ENCODE data around the gene DMKN.

The DMKN gene

DNA sequence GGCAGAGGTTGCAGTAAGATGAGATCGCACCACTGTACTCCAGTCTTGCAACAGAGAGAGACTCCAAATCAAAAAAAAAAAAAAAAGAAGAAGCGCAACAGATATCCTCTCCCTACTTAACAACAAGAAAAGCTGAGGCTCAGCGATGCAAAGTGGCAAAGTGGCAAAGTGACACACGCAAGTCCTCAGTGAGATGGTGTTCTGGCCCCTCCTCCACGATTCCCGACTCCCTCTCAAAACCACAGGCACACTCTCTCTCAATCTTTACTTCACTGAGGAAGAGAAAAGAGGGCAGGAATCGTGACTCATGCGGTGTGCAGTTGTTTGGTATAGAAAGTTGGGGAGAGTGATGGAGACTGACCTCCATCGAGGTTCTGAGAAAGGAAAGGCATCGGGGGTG, 52.8 kb downstream of the DMKN start:
- ATAC-seq (ENCODE audit: low read depth) (no peak), DNase-seq (ENCODE audit: low spot score) (no peak)
- Histone ChIP-seq H3K9me3 (ENCODE audit: severe bottlenecking) (no peaks in the 10 kb centered on the region), H3K4me3 (ENCODE audit: severe bottlenecking) (no peak overlapping the region), H3K27me3 (ENCODE audit: insufficient read depth, poor library complexity, severe bottlenecking) (no peaks in the 10 kb centered on the region), H3K27ac (ENCODE audit: poor library complexity, severe bottlenecking) (no peak overlapping the region), H3K36me3 (ENCODE audit: low read depth) (no peaks in the 10 kb centered on the region), H3K4me1 (ENCODE audit: insufficient read depth, poor library complexity, severe bottlenecking) (no peaks in the 10 kb centered on the region)
- TF ChIP-seq, protein P1, sequence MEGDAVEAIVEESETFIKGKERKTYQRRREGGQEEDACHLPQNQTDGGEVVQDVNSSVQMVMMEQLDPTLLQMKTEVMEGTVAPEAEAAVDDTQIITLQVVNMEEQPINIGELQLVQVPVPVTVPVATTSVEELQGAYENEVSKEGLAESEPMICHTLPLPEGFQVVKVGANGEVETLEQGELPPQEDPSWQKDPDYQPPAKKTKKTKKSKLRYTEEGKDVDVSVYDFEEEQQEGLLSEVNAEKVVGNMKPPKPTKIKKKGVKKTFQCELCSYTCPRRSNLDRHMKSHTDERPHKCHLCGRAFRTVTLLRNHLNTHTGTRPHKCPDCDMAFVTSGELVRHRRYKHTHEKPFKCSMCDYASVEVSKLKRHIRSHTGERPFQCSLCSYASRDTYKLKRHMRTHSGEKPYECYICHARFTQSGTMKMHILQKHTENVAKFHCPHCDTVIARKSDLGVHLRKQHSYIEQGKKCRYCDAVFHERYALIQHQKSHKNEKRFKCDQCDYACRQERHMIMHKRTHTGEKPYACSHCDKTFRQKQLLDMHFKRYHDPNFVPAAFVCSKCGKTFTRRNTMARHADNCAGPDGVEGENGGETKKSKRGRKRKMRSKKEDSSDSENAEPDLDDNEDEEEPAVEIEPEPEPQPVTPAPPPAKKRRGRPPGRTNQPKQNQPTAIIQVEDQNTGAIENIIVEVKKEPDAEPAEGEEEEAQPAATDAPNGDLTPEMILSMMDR (IDR thresholded peaks at IDR 0.05; ENCODE audit: poor library complexity, severe bottlenecking): no peak

DNA sequence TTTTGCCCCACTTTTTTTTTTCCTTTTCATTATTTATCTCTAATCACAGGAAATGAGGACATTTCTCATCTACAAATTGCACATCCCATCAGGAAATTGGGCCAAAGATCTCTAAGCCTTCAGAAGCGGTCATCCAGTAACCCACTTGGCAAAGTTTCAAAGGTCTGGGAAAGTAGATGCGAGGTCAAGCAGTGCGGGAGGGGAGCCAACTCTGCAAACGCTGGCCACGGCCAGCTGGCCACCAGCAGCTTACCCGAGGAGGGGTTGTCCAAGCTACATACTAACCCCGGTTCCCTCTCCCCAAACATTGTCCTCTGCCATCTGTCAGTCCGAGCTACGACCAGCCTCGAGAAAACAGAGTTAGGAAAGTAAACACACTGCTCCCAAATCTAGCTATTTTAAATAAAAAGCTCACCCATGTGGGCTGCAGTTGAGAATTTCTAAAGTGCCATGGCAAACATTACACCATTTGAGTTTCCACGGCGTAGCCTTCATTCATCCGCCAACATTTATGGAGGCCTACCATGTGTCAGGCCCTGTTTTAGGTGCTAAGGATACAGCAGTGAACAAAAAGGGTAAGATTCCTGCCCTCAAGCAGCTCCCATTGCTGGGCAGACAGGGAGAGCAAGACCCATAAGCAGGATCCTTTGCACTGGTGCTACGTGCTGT, 53.9 kb downstream of the DMKN start:
- Histone ChIP-seq H3K9me3 (ENCODE audit: severe bottlenecking) (no peaks in the 10 kb centered on the region), H3K4me1 (ENCODE audit: insufficient read depth, poor library complexity, severe bottlenecking) (no peaks in the 10 kb centered on the region), H3K36me3 (ENCODE audit: low read depth) (no peaks in the 10 kb centered on the region), H3K4me3 (ENCODE audit: severe bottlenecking) (no peak overlapping the region), H3K27me3 (ENCODE audit: insufficient read depth, poor library complexity, severe bottlenecking) (no peaks in the 10 kb centered on the region), H3K27ac (ENCODE audit: poor library complexity, severe bottlenecking) (no peak overlapping the region)
- no peak for DNase-seq (ENCODE audit: low spot score)
- TF ChIP-seq, protein P1 (IDR thresholded peaks at IDR 0.05; ENCODE audit: poor library complexity, severe bottlenecking): no peak
- ATAC-seq (ENCODE audit: low read depth): no peak

DNA sequence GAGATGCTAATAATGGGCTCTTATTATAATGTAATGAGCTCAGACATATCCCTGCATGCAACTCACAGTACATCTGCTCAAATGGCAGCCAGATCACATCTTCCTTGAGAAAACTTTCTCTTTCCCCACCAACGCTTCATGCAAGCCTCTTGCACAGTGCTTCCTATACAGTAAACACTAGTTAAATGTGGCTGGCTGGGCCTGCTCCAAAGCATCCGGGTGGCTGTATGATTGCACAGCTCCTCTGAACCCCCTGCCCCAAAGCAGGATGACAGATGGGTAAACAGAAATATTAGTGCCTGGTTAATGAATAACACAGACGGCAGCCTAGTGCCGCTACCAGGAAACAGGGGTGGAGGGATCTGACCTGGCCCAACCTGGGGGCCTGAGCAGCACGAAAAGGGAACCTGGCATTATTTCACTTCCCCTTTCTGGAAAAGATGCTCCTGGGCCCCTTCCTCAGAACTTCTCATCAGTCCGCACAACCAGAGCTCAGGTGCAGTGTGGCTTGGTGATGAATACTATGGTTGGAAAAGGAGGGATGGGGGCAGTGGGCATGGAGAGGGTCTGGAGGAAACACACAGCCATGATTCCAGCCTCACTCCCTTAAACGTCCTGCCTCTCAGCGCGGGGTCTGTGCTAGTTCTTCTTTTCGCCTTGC, 54.6 kb downstream of the DMKN start:
- no peaks in the 10 kb centered on the region for H3K9me3 ChIP-seq (ENCODE audit: severe bottlenecking)
- H3K27me3 ChIP-seq (ENCODE audit: insufficient read depth, poor library complexity, severe bottlenecking): no peaks in the 10 kb centered on the region
- ATAC-seq (ENCODE audit: low read depth): no peak
- TF ChIP-seq, protein P1 (IDR thresholded peaks at IDR 0.05; ENCODE audit: poor library complexity, severe bottlenecking): no peak
- no peak overlapping the region for H3K27ac ChIP-seq (ENCODE audit: poor library complexity, severe bottlenecking)
- H3K36me3 ChIP-seq (ENCODE audit: low read depth): no peaks in the 10 kb centered on the region
- no peak for DNase-seq (ENCODE audit: low spot score)
- H3K4me3 ChIP-seq (ENCODE audit: severe bottlenecking): no peak overlapping the region
- H3K4me1 ChIP-seq (ENCODE audit: insufficient read depth, poor library complexity, severe bottlenecking): no peaks in the 10 kb centered on the region

DNA sequence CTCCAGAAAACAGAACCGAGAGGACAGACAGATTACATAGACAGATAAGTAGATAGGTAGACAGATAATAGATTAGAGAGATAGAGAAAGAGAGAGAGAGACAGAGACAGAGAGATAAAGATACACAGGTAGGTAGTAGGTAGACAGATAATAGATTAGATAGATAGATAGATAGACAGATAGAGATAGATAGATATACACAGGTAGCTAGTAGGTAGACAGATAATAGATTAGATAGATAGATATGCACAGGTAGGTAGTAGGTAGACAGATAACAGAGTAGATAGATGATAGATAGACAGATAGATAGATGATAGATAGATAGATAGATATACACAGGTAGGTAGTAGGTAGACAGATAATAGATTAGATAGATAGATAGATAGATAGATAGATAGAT, 55.3 kb downstream of the DMKN start:
- Histone ChIP-seq H3K27me3 (ENCODE audit: insufficient read depth, poor library complexity, severe bottlenecking) (no peaks in the 10 kb centered on the region), H3K4me1 (ENCODE audit: insufficient read depth, poor library complexity, severe bottlenecking) (no peaks in the 10 kb centered on the region), H3K4me3 (ENCODE audit: severe bottlenecking) (no peak overlapping the region), H3K36me3 (ENCODE audit: low read depth) (no peaks in the 10 kb centered on the region), H3K9me3 (ENCODE audit: severe bottlenecking) (no peaks in the 10 kb centered on the region), H3K27ac (ENCODE audit: poor library complexity, severe bottlenecking) (no peak overlapping the region)
- TF ChIP-seq, protein P1 (IDR thresholded peaks at IDR 0.05; ENCODE audit: poor library complexity, severe bottlenecking): no peak
- no peak for DNase-seq (ENCODE audit: low spot score)
- ATAC-seq (ENCODE audit: low read depth): no peak

DNA sequence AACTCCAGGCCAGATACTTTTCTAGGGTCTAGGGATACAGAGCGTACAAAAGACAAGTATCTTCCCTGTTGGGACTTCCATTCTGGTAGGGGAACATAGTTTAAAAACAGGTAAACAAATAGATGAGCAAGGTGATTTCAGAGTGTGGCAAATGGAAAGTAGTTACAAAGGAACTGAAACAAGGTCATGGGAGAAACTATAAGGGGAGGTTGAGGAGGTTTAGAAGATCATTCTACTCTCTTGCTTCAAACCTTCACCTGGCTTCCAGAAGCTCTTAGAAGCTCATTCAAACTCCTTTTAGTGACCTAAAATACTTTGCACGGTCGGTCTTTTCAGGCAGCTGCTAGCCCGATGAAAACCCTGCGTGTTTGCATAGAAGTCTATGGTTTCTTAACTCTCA, 56.3 kb downstream of the DMKN start:
- Histone ChIP-seq H3K36me3 (ENCODE audit: low read depth) (no peaks in the 10 kb centered on the region), H3K9me3 (ENCODE audit: severe bottlenecking) (no peaks in the 10 kb centered on the region), H3K4me1 (ENCODE audit: insufficient read depth, poor library complexity, severe bottlenecking) (no peaks in the 10 kb centered on the region), H3K4me3 (ENCODE audit: severe bottlenecking) (no peak overlapping the region), H3K27me3 (ENCODE audit: insufficient read depth, poor library complexity, severe bottlenecking) (no peaks in the 10 kb centered on the region), H3K27ac (ENCODE audit: poor library complexity, severe bottlenecking) (no peak overlapping the region)
- DNase-seq (ENCODE audit: low spot score) (no peak), ATAC-seq (ENCODE audit: low read depth) (no peak)
- TF ChIP-seq, protein P1 (IDR thresholded peaks at IDR 0.05; ENCODE audit: poor library complexity, severe bottlenecking): no peak

Measured in RWPE2 (cell line).